HepG2 (cell line): ENCODE results near the gene CEACAM8. TPM values are rescaled to one million over a fixed set of nuclear protein-coding genes. Genes with fewer than 3 reads are reported as not detected.

Experiments
- ATAC-seq: fragments of 200-7000 bp; cut with Tn5 transposase; 3 replicates; pipeline ENCODE4 v1.9.1; 2020; ENCODE audit warnings: mild to moderate bottlenecking, moderate library complexity
- BruUV-seq: library from RNA; stranded (reverse); fragments of 400-500 nt; replicated peaks from 2 replicates; lab custom pipeline; 2021; lab: Mats Ljungman, UMichigan
- CTCF ChIA-PET: fragments of 300-600 bp; formaldehyde crosslinking; extraction: SDS; loops from one replicate; lab custom pipeline; 2021; ENCODE audit warnings: low total read pairs, inconsistent platforms, low intra/inter-chr PET ratio; lab: Yijun Ruan, JAX
- POLR2A ChIA-PET: fragments of 350-600 bp; sonication (Branson Sonifier 250); formaldehyde crosslinking; loops from one replicate; lab custom pipeline; 2020; ENCODE audit warnings: antibody characterized with exemption, inconsistent platforms; lab: Yijun Ruan, JAX
- DNase-seq: peaks from one replicate; pipeline ENCODE4 v3.0.0-alpha.2; 2015; ENCODE audit warnings: low spot score
- FAIRE-seq: peaks from 3 replicates; lab custom pipeline; 2011; peaks lifted over from hg19 to GRCh38; lab: Jason Lieb, UNC
- H2AFZ ChIP-seq: one replicate; pipeline ENCODE4 v1.6.1; 2011; ENCODE audit warnings: low read length, inconsistent platforms
- H3K27ac ChIP-seq: fragments of 300-600 bp; 3 replicates; pipeline ENCODE4 v1.8.0; 2011; ENCODE audit warnings: mixed run types, mild to moderate bottlenecking, mixed read lengths, low read length, inconsistent platforms; ENCODE audit not compliant: insufficient read depth; ENCODE audit errors: extremely low read length
- H3K27me3 ChIP-seq, 2 experiments: fragments of 200-600 bp in 1 of 2; 2 replicates in 1 of 2; 3 replicates in 1 of 2; pipeline versions ENCODE4 v1.6.0 to v1.8.0; 2011; ENCODE audit warnings: low read length in 2 of 2, mild to moderate bottlenecking in 2 of 2, moderate library complexity in 2 of 2, inconsistent platforms in 1 of 2; ENCODE audit not compliant: insufficient read depth in 2 of 2, control insufficient read depth in 1 of 2
- H3K36me3 ChIP-seq, 2 experiments: fragments of 200-600 bp in 1 of 2; replicated peaks in 1 of 2; 2 replicates in 1 of 2; 3 replicates in 1 of 2; pipeline versions ENCODE4 v1.5.1 to v1.8.0; 2011; ENCODE audit warnings: low read length in 2 of 2, inconsistent platforms in 1 of 2; ENCODE audit not compliant: insufficient read depth in 2 of 2, control insufficient read depth in 1 of 2
- H3K4me1 ChIP-seq: 2 replicates; pipeline ENCODE4 v1.5.1; 2012; ENCODE audit warnings: low read length, inconsistent platforms; ENCODE audit not compliant: insufficient read depth
- H3K4me2 ChIP-seq: 2 replicates; pipeline ENCODE4 v1.6.0; 2011; ENCODE audit warnings: low read depth, low read length, inconsistent platforms
- H3K4me3 ChIP-seq, 3 experiments: fragments of 200-600 bp in 1 of 3; sonication (generic), shearing (Covaris generic) in 1 of 3; replicated peaks in 1 of 3; 2 replicates each; pipeline ENCODE4 v1.5.1; 2011 to 2016; ENCODE audit warnings: low read length in 3 of 3, inconsistent platforms in 2 of 3, low read depth in 2 of 3, mild to moderate bottlenecking in 2 of 3, control low read depth in 1 of 3, mixed read lengths in 1 of 3; ENCODE audit not compliant: insufficient read depth in 1 of 3
- H3K79me2 ChIP-seq: one replicate; pipeline ENCODE4 v1.6.1; 2011; ENCODE audit warnings: low read length, inconsistent platforms; ENCODE audit not compliant: insufficient read depth
- H3K9ac ChIP-seq: 2 replicates; pipeline ENCODE4 v1.6.0; 2011; ENCODE audit warnings: mild to moderate bottlenecking, low read depth, low read length, inconsistent platforms; ENCODE audit not compliant: insufficient read depth
- H3K9me3 ChIP-seq: 2 replicates; pipeline ENCODE4 v1.5.1; 2012; ENCODE audit warnings: mild to moderate bottlenecking, low read length
- H4K20me1 ChIP-seq: 2 replicates; pipeline ENCODE4 v1.6.0; 2011; ENCODE audit warnings: inconsistent platforms, mild to moderate bottlenecking, low read length, moderate library complexity; ENCODE audit not compliant: insufficient read depth
- DNMT1 ChIP-seq: sonication (generic); formaldehyde crosslinking; IDR thresholded peaks from 2 replicates; pipeline ENCODE4 v1.5.1; 2020; ENCODE audit warnings: mild to moderate bottlenecking, missing genetic modification reagents
- WGBS: methylation state at CpG from one replicate; pipeline ENCODE4 v1.1.6; 2017; ENCODE audit warnings: low lambda C conversion rate; 5-methylcytosine and 5-hydroxymethylcytosine counted together
- in situ Hi-C: cut with HindIII; loops from 2 replicates; pipeline ENCODE4 v1.10.0; 2017; ENCODE audit warnings: low pct_unique_long_range_greater_than_20kb; ENCODE audit not compliant: extremely low pct_ligation_motif_present
- intact Hi-C: fragments of 100-400 bp; cut with micrococcal nuclease; formaldehyde crosslinking; loops from one replicate; pipeline ENCODE4 v1.10.0; 2022; ENCODE audit not compliant: unreplicated experiment
- polyA plus RNA-seq, 8 experiments: library from polyadenylated mRNA; depleted of rRNA in 3 of 8; stranded (reverse) in 7 of 8; unstranded in 1 of 8; fragments of >200 nt; fragmentation: Illumina TruSeq in 4 of 8; extraction: Trizol in 4 of 8; gene quantifications; 2 replicates each; pipeline versions ENCODE4 v1.2.1 to v1.2.3, GENCODE V29; 2011 to 2016; ENCODE audit warnings: low read depth in 4 of 8, missing spikeins in 1 of 8, mixed read lengths in 1 of 8; ENCODE audit not compliant: insufficient read depth in 1 of 8
- total RNA-seq, 5 experiments: library from RNA; depleted of rRNA; stranded (reverse); fragments of >200 nt; fragmentation: Illumina TruSeq; extraction: Trizol; gene quantifications; 2 replicates each; pipeline ENCODE4 v1.2.3, GENCODE V29; 2016; ENCODE audit warnings: low read depth in 1 of 5
- TF ChIP-seq, protein P1 (sequence below): sonication (generic); formaldehyde crosslinking; IDR thresholded peaks from 2 replicates; pipeline ENCODE4 v1.4.0; 2020; ENCODE audit warnings: missing genetic modification reagents

CEACAM8 gene
- total and polyA plus RNA-seq, 2 of the 13 experiments (the other 11 are each of a cell fraction or from before 2014, with no cell fraction given): not detected

- peaks cover 1 to 3% of the 10 kb centered on the region in 2 experiments; a peak in 3 of 5 replicates for H3K27me3 ChIP-seq
- WGBS: 0% methylated on average over 1 of the region's 1 CpG
- intact Hi-C loops (no loop called here), in situ Hi-C loops (no loop called here)
- no peak for ATAC-seq
- H3K36me3 ChIP-seq: no peaks in the 10 kb centered on the region
- TF ChIP-seq, protein P1, sequence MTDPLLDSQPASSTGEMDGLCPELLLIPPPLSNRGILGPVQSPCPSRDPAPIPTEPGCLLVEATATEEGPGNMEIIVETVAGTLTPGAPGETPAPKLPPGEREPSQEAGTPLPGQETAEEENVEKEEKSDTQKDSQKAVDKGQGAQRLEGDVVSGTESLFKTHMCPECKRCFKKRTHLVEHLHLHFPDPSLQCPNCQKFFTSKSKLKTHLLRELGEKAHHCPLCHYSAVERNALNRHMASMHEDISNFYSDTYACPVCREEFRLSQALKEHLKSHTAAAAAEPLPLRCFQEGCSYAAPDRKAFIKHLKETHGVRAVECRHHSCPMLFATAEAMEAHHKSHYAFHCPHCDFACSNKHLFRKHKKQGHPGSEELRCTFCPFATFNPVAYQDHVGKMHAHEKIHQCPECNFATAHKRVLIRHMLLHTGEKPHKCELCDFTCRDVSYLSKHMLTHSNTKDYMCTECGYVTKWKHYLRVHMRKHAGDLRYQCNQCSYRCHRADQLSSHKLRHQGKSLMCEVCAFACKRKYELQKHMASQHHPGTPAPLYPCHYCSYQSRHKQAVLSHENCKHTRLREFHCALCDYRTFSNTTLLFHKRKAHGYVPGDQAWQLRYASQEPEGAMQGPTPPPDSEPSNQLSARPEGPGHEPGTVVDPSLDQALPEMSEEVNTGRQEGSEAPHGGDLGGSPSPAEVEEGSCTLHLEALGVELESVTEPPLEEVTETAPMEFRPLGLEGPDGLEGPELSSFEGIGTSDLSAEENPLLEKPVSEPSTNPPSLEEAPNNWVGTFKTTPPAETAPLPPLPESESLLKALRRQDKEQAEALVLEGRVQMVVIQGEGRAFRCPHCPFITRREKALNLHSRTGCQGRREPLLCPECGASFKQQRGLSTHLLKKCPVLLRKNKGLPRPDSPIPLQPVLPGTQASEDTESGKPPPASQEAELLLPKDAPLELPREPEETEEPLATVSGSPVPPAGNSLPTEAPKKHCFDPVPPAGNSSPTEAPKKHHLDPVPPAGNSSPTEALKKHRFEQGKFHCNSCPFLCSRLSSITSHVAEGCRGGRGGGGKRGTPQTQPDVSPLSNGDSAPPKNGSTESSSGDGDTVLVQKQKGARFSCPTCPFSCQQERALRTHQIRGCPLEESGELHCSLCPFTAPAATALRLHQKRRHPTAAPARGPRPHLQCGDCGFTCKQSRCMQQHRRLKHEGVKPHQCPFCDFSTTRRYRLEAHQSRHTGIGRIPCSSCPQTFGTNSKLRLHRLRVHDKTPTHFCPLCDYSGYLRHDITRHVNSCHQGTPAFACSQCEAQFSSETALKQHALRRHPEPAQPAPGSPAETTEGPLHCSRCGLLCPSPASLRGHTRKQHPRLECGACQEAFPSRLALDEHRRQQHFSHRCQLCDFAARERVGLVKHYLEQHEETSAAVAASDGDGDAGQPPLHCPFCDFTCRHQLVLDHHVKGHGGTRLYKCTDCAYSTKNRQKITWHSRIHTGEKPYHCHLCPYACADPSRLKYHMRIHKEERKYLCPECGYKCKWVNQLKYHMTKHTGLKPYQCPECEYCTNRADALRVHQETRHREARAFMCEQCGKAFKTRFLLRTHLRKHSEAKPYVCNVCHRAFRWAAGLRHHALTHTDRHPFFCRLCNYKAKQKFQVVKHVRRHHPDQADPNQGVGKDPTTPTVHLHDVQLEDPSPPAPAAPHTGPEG (CRISPR knock-in tag): no peak
- TF ChIP-seq DNMT1 (CRISPR knock-in tag): no peak
- no peaks in the 10 kb centered on the region for H3K79me2 ChIP-seq
- H3K9me3 ChIP-seq: no peaks in the 10 kb centered on the region
- no peak overlapping the region for H3K4me2 ChIP-seq
- no peaks in the 10 kb centered on the region for H4K20me1 ChIP-seq
- ChIA-PET CTCF (no interaction called here), POLR2A (no interaction called here)
- FAIRE-seq: no peak
- H3K4me1 ChIP-seq: no peaks in the 10 kb centered on the region
- H3K4me3 ChIP-seq: no peak overlapping the region
- H3K9ac ChIP-seq: no peak overlapping the region
- H2AFZ ChIP-seq: no peak overlapping the region
- BruUV-seq: no TSS peak
- DNase-seq: no peak
- H3K27ac ChIP-seq: no peak overlapping the region
Observed at GRCh38 chr19:42573642-42574041, 21.1 kb downstream of the CEACAM8 start.
